CD4-positive, alpha-beta T cell (primary cell): ENCODE data around the gene TRAPPC3. TPM values are rescaled to one million over a fixed set of nuclear protein-coding genes. Genes with fewer than 3 reads are reported as not detected.

Experiments
- ATAC-seq: fragments of 200-7000 bp; cut with Tn5 transposase; one replicate; pipeline ENCODE4 v1.10.0; 2022; ENCODE audit warnings: mild to moderate bottlenecking; ENCODE audit not compliant: poor library complexity
- CTCF ChIA-PET: fragments of 350-600 bp; sonication (Branson Sonifier 250); formaldehyde crosslinking; loops from one replicate; lab custom pipeline; 2021; ENCODE audit warnings: antibody characterized with exemption, inconsistent platforms; lab: Charles Lee
- POLR2A ChIA-PET: fragments of 350-600 bp; sonication (Branson Sonifier 250); formaldehyde crosslinking; loops from one replicate; lab custom pipeline; 2021; ENCODE audit warnings: antibody characterized with exemption, inconsistent platforms; lab: Charles Lee
- DNase-seq, 14 experiments: peaks; one replicate each; pipeline ENCODE4 v3.0.0-alpha.2; 2013 to 2020; ENCODE audit warnings: mixed read lengths in 2 of 14
- H3K27ac ChIP-seq, 2 donors: one replicate each; pipeline versions ENCODE4 v1.5.1 to v1.7.0; 2013; ENCODE audit warnings: low read length in 2 of 2, low read depth in 1 of 2, mild to moderate bottlenecking in 1 of 2
- H3K27me3 ChIP-seq, 2 experiments: 1 replicate in 1 of 2; 2 replicates in 1 of 2; pipeline versions ENCODE4 v1.6.1 to v1.7.0; 2013; ENCODE audit warnings: low read length in 2 of 2, control low read depth in 1 of 2, mild to moderate bottlenecking in 1 of 2, moderate library complexity in 1 of 2; ENCODE audit not compliant: insufficient read depth in 2 of 2, control insufficient read depth in 1 of 2
- H3K36me3 ChIP-seq: one replicate; pipeline ENCODE4 v1.6.1; 2013; ENCODE audit warnings: low read length, control low read depth; ENCODE audit not compliant: insufficient read depth
- H3K4me1 ChIP-seq: one replicate; pipeline ENCODE4 v1.6.1; 2013; ENCODE audit warnings: low read length, control low read depth; ENCODE audit not compliant: insufficient read depth
- H3K4me3 ChIP-seq: one replicate; pipeline ENCODE4 v1.5.1; 2013; ENCODE audit warnings: mild to moderate bottlenecking, low read length, moderate library complexity
- H3K9me3 ChIP-seq, 2 experiments: 1 replicate in 1 of 2; 2 replicates in 1 of 2; pipeline versions ENCODE4 v1.6.1 to v1.7.0; 2013; ENCODE audit warnings: low read length in 2 of 2, mild to moderate bottlenecking in 2 of 2, control low read depth in 1 of 2, moderate library complexity in 1 of 2; ENCODE audit not compliant: control insufficient read depth in 1 of 2, insufficient read depth in 1 of 2
- H3K27ac Mint-ChIP-seq: one replicate; pipeline ENCODE4 v1.8.0; 2020; ENCODE audit warnings: mixed read lengths
- H3K27me3 Mint-ChIP-seq: one replicate; pipeline ENCODE4 v1.8.0; 2021; ENCODE audit warnings: mixed read lengths
- H3K36me3 Mint-ChIP-seq: one replicate; pipeline ENCODE4 v1.8.0; 2021; ENCODE audit warnings: low read depth, mixed read lengths
- H3K4me1 Mint-ChIP-seq: one replicate; pipeline ENCODE4 v1.8.0; 2021; ENCODE audit warnings: low read depth, mixed read lengths
- H3K4me3 Mint-ChIP-seq: one replicate; pipeline ENCODE4 v1.8.0; 2020; ENCODE audit warnings: mild to moderate bottlenecking, mixed read lengths
- H3K9me3 Mint-ChIP-seq: one replicate; pipeline ENCODE4 v1.8.0; 2020; ENCODE audit warnings: mixed read lengths
- CTCF ChIP-seq: fragments of 200-600 bp; IDR thresholded peaks from one replicate; pipeline ENCODE4 v1.8.0; 2022; ENCODE audit warnings: antibody characterized with exemption, mild to moderate bottlenecking
- intact Hi-C, 2 experiments: fragments of 100-400 bp; cut with DNase I in 1 of 2; cut with micrococcal nuclease in 1 of 2; formaldehyde crosslinking; loops; one replicate each; pipeline versions ENCODE4 v1.15.1 to v1.9.0; 2023 to 2025; cut with DNase I, micrococcal nuclease
- total RNA-seq, 174 experiments: library from RNA in 2 of 174; stranded (reverse) in 2 of 174; gene quantifications; one replicate each; pipeline ENCODE4 v1.2.3 and lab custom pipeline; 2021 to 2026

Gene TRAPPC3
- total RNA-seq, 2 experiments from 2014 or later, result 18.4 to 21.3 TPM

- H3K36me3 ChIP-seq, result no peaks in the 10 kb centered on the region
- no peaks in the 10 kb centered on the region for H3K36me3 Mint-ChIP-seq
- ChIA-PET POLR2A (interaction anchor here (1.0 to 1.2 kb wide), 2 partner anchors 20 to 32 kb away, joined by 3 read pairs; no protein-coding TSS in a partner anchor), CTCF (no interaction called here)
- H3K27ac Mint-ChIP-seq, result no peak overlapping the region
- no peak for DNase-seq
- H3K4me3 Mint-ChIP-seq, result no peak overlapping the region
- H3K27me3 ChIP-seq, result peaks cover 14 to 24% of the 10 kb centered on the region in 2 experiments
- peaks cover 16% of the 10 kb centered on the region for H3K4me1 ChIP-seq
- no peak overlapping the region for H3K4me3 ChIP-seq
- peaks cover 26% of the 10 kb centered on the region for H3K27me3 Mint-ChIP-seq
- no peak for TF ChIP-seq CTCF
- H3K9me3 Mint-ChIP-seq, result no peaks in the 10 kb centered on the region
- no peak overlapping the region for H3K27ac ChIP-seq
- peaks cover 0 to 3% of the 10 kb centered on the region in 2 experiments for H3K9me3 ChIP-seq
- ATAC-seq, result no peak
- H3K4me1 Mint-ChIP-seq, result peaks cover 21% of the 10 kb centered on the region
- intact Hi-C loops, result no loop called here
Measured at GRCh38 chr1:36128126-36128904, 21.0 kb downstream of the TRAPPC3 start.

- Mint-ChIP-seq H3K4me1 (peaks cover 27% of the 10 kb centered on the region), H3K27ac (no peak overlapping the region), H3K27me3 (peaks cover 39% of the 10 kb centered on the region), H3K4me3 (no peak overlapping the region), H3K9me3 (no peaks in the 10 kb centered on the region), H3K36me3 (no peaks in the 10 kb centered on the region)
- DNase-seq (no peak), ATAC-seq (no peak)
- intact Hi-C loops, result no loop called here
- Histone ChIP-seq H3K27ac (no peak overlapping the region), H3K4me3 (no peak overlapping the region), H3K9me3 (peaks cover 0 to 3% of the 10 kb centered on the region in 2 experiments), H3K36me3 (no peaks in the 10 kb centered on the region), H3K4me1 (peaks cover 16% of the 10 kb centered on the region), H3K27me3 (peaks cover 17 to 24% of the 10 kb centered on the region in 2 experiments)
- ChIA-PET CTCF (no interaction called here), POLR2A (no interaction called here)
- no peak for TF ChIP-seq CTCF
Measured at GRCh38 chr1:36126797-36127500, 22.3 kb downstream of the TRAPPC3 start.

- H3K4me1 Mint-ChIP-seq, result peaks cover 27% of the 10 kb centered on the region
- peak overlapping the region; percentile 23 for H3K4me3 Mint-ChIP-seq
- H3K27me3 Mint-ChIP-seq, result peaks cover 44% of the 10 kb centered on the region
- no peaks in the 10 kb centered on the region for H3K36me3 Mint-ChIP-seq
- H3K27ac Mint-ChIP-seq, result no peak overlapping the region
- Histone ChIP-seq H3K27me3 (peaks cover 19 to 24% of the 10 kb centered on the region in 2 experiments), H3K36me3 (no peaks in the 10 kb centered on the region), H3K27ac (no peak overlapping the region), H3K4me3 (no peak overlapping the region), H3K9me3 (peaks cover 0 to 3% of the 10 kb centered on the region in 2 experiments), H3K4me1 (peaks cover 16% of the 10 kb centered on the region)
- no peak for TF ChIP-seq CTCF
- intact Hi-C loops, result no loop called here
- ChIA-PET POLR2A (no interaction called here), CTCF (no interaction called here)
- ATAC-seq, result no peak
- no peaks in the 10 kb centered on the region for H3K9me3 Mint-ChIP-seq
- no peak for DNase-seq
Measured at GRCh38 chr1:36126005-36126716, 23.1 kb downstream of the TRAPPC3 start.
